GM19238 (cell line): ENCODE results near the gene TRAPPC2L.
"Not testable (repeated sequence)": the region's sequence is repeated elsewhere in the genome, so short reads cannot be mapped to it uniquely, and the experiment has no call there.

ENCODE experiments used
- DNase-seq: peaks from one replicate; pipeline ENCODE4 v3.0.0; 2011; ENCODE audit warnings: low spot score; ENCODE audit not compliant: insufficient read length

TRAPPC2L gene

GRCh38 chr16:88877564-88878289, 20.8 kb downstream of the TRAPPC2L start:
- DNase-seq = no peak

GRCh38 chr16:88878356-88878755, 21.4 kb downstream of the TRAPPC2L start:
- DNase-seq = no peak

- no peak for DNase-seq
These were observed 22.2 kb downstream of the TRAPPC2L start for GRCh38 chr16:88878967-88879787.

GRCh38 chr16:88879788-88880055, 22.8 kb downstream of the TRAPPC2L start:
- DNase-seq = no peak

GRCh38 chr16:88880226-88881006, 23.5 kb downstream of the TRAPPC2L start:
- DNase-seq = no peak

- DNase-seq = no peak
These were observed 24.2 kb downstream of the TRAPPC2L start for GRCh38 chr16:88881007-88881615.

GRCh38 chr16:88881675-88882357, 24.9 kb downstream of the TRAPPC2L start:
- no peak for DNase-seq

GRCh38 chr16:88882358-88883030, 25.6 kb downstream of the TRAPPC2L start:
- DNase-seq = no peak

GRCh38 chr16:88883117-88883895, 26.4 kb downstream of the TRAPPC2L start:
- no peak for DNase-seq

GRCh38 chr16:88883946-88884345, 27.0 kb downstream of the TRAPPC2L start:
- DNase-seq = no peak

- no peak for DNase-seq
These were observed 27.8 kb downstream of the TRAPPC2L start for GRCh38 chr16:88884569-88885271.

- DNase-seq = no peak
These were observed 28.9 kb downstream of the TRAPPC2L start for GRCh38 chr16:88885693-88886280.

GRCh38 chr16:88886420-88886844, 29.5 kb downstream of the TRAPPC2L start:
- no peak for DNase-seq

- no peak for DNase-seq
These were observed 30.1 kb downstream of the TRAPPC2L start for GRCh38 chr16:88886845-88887521.

- no peak for DNase-seq
These were observed 31.1 kb downstream of the TRAPPC2L start for GRCh38 chr16:88888057-88888456.

- DNase-seq = no peak
These were observed 31.8 kb downstream of the TRAPPC2L start for GRCh38 chr16:88888461-88889387.

- not testable (repeated sequence) for DNase-seq
These were observed 32.9 kb downstream of the TRAPPC2L start for GRCh38 chr16:88889702-88890352.
